ENCODE results near the gene NPC1. TPM values are rescaled to one million over a fixed set of nuclear protein-coding genes. Genes with fewer than 3 reads are reported as not detected.

The NPC1 gene
- total and polyA plus RNA-seq, 2 of the 8 experiments (the other 6 are each of a cell fraction or from before 2014, with no cell fraction given), result 34.1 to 39.5 TPM

- TF ChIP-seq BACH1 (IDR thresholded peaks at IDR 0.05; ENCODE audit: low read length), result peak; percentile 32; the same call in 1 of the 2 replicates
- no peak for TF ChIP-seq CHD2 (IDR thresholded peaks at IDR 0.05; ENCODE audit: low read length)
- no peak for TF ChIP-seq ATF3 (IDR thresholded peaks at IDR 0.05; ENCODE audit: insufficient read depth, low read depth, low read length)
- no peak for TF ChIP-seq YY1 (IDR thresholded peaks at IDR 0.05; ENCODE audit: low read depth, low read length)
- peak; percentile 73 for TF ChIP-seq TAF1 (IDR thresholded peaks at IDR 0.05; ENCODE audit: low read depth, low read length)
- TF ChIP-seq POU5F1 (IDR thresholded peaks at IDR 0.05; ENCODE audit: low read depth, low read length), result no peak
- TF ChIP-seq BRCA1 (IDR thresholded peaks at IDR 0.05; ENCODE audit: low read depth, low read length), result no peak
- TF ChIP-seq MAFK (IDR thresholded peaks at IDR 0.05; ENCODE audit: low read depth, low read length), result no peak
- no peak for TF ChIP-seq BCL11A (IDR thresholded peaks at IDR 0.05; ENCODE audit: low read depth in 2 of 2, low read length in 2 of 2)
- TF ChIP-seq KDM4A (IDR thresholded peaks at IDR 0.05; ENCODE audit: low read depth, low read length, severe bottlenecking), result peak; percentile 82
- TF ChIP-seq SP4 (IDR thresholded peaks at IDR 0.05; ENCODE audit: low read length), result no peak
These were observed at the start of gene NPC1 (continued) for GRCh38 chr18:23586249-23587196.

Measured in H1 (cell line).